ENCODE data around the gene LXN.
"Not testable (repeated sequence)": the region's sequence is repeated elsewhere in the genome, so short reads cannot be mapped to it uniquely, and the experiment has no call there.

LXN gene

GRCh38 chr3:158672215-158673176, at the start of gene LXN:
TSS of gene LXN (minus strand) at chr3:158672648. CDS start at chr3:158672478, 170 bp downstream.
- DNase-seq: no peak

- DNase-seq: no peak
These were observed 49.7 kb upstream of the LXN start for GRCh38 chr3:158722108-158722507.

GRCh38 chr3:158718490-158719170, 46.2 kb upstream of the LXN start:
- DNase-seq: no peak

GRCh38 chr3:158717576-158717975, 45.1 kb upstream of the LXN start:
- no peak for DNase-seq

- DNase-seq: no peak
These were observed 40.6 kb upstream of the LXN start for GRCh38 chr3:158713094-158713499.

GRCh38 chr3:158712443-158712842, 40.0 kb upstream of the LXN start:
- no peak for DNase-seq

- DNase-seq: no peak
These were observed 39.4 kb upstream of the LXN start for GRCh38 chr3:158711886-158712285.

- DNase-seq: no peak
These were observed 38.2 kb upstream of the LXN start for GRCh38 chr3:158710601-158711000.

- DNase-seq: no peak
These were observed 37.2 kb upstream of the LXN start for GRCh38 chr3:158709666-158710083.

- no peak for DNase-seq
These were observed 31.1 kb upstream of the LXN start for GRCh38 chr3:158703566-158703965.

GRCh38 chr3:158702815-158703481, 30.5 kb upstream of the LXN start:
- no peak for DNase-seq

- no peak for DNase-seq
These were observed 29.1 kb upstream of the LXN start for GRCh38 chr3:158701420-158702065.

GRCh38 chr3:158700559-158700958, 28.1 kb upstream of the LXN start:
- DNase-seq: no peak

GRCh38 chr3:158696618-158697017, 24.2 kb upstream of the LXN start:
- DNase-seq: no peak

GRCh38 chr3:158693866-158694456, 21.5 kb upstream of the LXN start:
- not testable (repeated sequence) for DNase-seq

- no peak for DNase-seq
These were observed 12.7 kb upstream of the LXN start for GRCh38 chr3:158685159-158685558.

- DNase-seq: no peak
These were observed 10.9 kb upstream of the LXN start for GRCh38 chr3:158683230-158683962.

- no peak for DNase-seq
These were observed 8.4 kb upstream of the LXN start for GRCh38 chr3:158680861-158681260.

- no peak for DNase-seq
These were observed 7.1 kb upstream of the LXN start for GRCh38 chr3:158679547-158680000.

- no peak for DNase-seq
These were observed 6.2 kb upstream of the LXN start for GRCh38 chr3:158678687-158679086.

- no peak for DNase-seq
These were observed 630 bp downstream of the LXN start for GRCh38 chr3:158671821-158672214.

- DNase-seq: no peak
These were observed 3.9 kb downstream of the LXN start for GRCh38 chr3:158668506-158668905.

Data from NCI-H2081 treated with DMSO at 0.1 percent for 48 hours (cell line).